ENCODE results near the gene IP6K1.

DNA sequence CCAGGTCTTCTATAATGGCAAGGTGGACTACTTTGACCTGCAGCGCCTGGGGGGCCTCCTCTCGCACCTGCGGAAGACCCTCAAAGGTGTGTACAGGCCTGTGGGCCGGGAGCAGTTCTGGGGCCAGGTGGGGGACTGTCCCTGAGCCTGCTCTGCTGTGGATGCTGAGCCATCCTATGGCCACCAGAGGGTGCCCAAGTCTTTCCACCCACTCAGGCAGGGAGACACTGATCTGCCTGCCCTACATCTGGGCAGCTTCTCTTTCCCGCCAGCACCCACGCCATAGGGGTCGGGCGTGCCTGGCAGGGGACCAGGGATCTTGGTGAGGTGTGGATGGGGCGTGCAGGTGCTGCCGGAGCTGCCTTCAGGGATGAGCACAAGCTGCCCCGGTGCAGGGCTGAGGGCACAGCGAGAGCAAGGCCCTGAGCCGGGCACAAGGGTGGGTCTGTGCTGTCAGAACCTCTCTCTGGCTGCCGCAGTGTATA lies 82.9 kb downstream of the IP6K1 start:
- TF ChIP-seq, protein P1, sequence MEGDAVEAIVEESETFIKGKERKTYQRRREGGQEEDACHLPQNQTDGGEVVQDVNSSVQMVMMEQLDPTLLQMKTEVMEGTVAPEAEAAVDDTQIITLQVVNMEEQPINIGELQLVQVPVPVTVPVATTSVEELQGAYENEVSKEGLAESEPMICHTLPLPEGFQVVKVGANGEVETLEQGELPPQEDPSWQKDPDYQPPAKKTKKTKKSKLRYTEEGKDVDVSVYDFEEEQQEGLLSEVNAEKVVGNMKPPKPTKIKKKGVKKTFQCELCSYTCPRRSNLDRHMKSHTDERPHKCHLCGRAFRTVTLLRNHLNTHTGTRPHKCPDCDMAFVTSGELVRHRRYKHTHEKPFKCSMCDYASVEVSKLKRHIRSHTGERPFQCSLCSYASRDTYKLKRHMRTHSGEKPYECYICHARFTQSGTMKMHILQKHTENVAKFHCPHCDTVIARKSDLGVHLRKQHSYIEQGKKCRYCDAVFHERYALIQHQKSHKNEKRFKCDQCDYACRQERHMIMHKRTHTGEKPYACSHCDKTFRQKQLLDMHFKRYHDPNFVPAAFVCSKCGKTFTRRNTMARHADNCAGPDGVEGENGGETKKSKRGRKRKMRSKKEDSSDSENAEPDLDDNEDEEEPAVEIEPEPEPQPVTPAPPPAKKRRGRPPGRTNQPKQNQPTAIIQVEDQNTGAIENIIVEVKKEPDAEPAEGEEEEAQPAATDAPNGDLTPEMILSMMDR (IDR thresholded peaks at IDR 0.05) = peak; percentile 69 to 91 (median 82)
- TF ChIP-seq POLR2A (IDR thresholded peaks at IDR 0.05) = no peak
